Retina (tissue), 1 donor: ENCODE measurements around the gene MAP2K5.
A peak's percentile ranks its signal among the peaks of the same experiment; 100 is the strongest.

Source experiments
- DNase-seq: peaks from one replicate; pipeline ENCODE4 v3.0.0-alpha.2; 2016

The MAP2K5 gene

DNA sequence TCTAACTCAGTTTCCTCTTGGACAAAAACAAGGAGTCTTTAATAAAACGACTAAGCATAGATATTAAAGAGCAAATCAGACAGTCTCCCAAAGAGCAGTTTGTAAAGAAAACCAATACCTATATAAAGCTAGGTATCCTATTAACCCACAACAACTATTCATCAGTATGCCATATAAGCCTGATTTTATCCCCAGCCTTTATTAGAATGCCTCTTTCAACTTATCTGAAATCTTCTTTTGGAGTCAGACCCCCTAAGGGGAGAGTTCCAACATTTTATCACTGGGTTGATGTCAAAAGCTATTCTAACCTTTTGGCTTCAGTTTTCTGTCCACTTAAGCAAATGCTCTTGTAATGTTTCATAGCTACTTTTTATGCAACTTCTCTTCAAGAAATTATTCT, 17.8 kb downstream of the MAP2K5 start:
- DNase-seq, result no peak

GRCh38 chr15:67563092-67563491, 20.6 kb downstream of the MAP2K5 start:
- no peak for DNase-seq

DNA sequence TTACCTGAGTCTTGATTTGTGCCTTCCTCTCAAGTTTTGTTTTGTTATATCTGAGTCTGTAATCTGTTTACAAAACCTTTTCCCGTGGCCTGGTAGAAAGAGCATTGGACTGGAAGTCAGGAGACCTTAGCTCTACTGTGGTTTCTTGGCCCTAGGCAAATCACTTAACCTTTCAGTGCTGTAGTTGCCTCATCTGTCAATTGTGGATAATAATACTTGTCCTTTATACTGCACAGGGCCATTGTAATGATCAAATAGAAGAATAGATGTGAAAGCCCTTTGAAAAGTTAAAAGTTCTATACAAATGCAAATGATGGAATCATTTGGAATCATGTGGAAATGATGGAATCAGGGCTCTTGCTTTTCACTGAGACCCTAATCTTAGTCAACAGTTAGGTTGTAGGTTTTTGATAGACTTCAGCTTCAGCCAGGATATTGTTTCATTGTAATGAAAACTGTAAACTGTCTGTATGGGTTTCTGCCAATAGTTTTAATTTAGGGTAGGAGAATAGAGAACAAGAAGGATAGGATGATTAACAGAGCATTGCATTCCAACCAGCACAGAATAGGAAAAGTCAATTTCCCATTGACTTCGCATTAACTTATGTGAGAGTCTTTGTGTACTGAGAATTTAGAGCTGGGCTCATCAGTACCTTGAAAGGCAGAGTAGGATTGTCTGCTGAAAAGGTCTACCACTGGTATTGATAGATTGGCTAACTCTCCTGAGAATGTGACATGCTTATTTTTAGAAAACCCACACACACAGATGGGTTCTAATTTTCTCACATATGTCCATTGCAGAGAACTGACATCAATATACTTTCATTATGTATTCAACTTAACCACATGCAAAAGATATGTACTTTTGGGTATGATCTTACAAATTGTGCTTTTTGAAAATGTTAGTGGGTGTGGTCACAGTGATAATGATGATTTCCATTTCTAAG, 21.8 kb downstream of the MAP2K5 start:
- DNase-seq, result no peak

GRCh38 chr15:67564968-67565345, 22.5 kb downstream of the MAP2K5 start:
- no peak for DNase-seq

GRCh38 chr15:67569668-67570067, 27.2 kb downstream of the MAP2K5 start:
- no peak for DNase-seq

DNA sequence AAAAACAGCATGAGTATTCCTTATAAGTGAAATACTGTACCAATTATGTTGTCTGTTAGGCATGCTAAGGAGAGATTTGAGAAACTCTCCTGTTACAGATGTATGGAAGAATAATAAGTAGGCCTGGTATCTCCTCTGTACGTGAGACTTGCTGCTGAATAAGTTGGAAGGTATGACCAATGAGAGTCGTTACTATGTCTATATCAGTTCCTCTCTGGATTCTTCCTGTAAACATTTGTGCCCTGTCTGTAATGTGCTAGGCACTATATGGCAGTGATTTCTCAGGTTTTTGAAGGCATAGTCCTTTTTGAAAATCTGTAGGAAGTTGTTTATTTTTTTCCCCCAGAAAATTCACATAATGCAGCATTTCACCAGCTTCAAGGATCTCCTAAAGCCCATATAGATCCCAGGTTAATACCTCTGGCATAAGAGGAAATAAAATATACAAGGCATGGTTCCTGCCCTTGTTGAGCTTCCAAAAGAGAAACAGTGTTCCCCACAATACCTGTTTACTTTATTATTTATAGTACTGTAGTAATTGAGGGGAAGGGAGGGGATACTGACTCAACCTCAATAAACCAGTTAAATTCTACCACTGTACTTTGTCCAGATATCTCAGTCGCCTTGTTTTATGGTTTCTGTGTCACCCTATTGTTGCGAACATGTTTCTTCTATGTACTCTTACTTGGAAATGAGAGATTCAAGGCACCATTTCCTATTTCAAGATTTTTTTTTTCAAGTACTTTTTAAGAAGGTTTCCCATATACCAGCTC, 28.6 kb downstream of the MAP2K5 start:
- DNase-seq, result no peak

GRCh38 chr15:67571648-67572415, 29.3 kb downstream of the MAP2K5 start:
- no peak for DNase-seq

GRCh38 chr15:67573194-67573593, 30.7 kb downstream of the MAP2K5 start:
- DNase-seq, result no peak

DNA sequence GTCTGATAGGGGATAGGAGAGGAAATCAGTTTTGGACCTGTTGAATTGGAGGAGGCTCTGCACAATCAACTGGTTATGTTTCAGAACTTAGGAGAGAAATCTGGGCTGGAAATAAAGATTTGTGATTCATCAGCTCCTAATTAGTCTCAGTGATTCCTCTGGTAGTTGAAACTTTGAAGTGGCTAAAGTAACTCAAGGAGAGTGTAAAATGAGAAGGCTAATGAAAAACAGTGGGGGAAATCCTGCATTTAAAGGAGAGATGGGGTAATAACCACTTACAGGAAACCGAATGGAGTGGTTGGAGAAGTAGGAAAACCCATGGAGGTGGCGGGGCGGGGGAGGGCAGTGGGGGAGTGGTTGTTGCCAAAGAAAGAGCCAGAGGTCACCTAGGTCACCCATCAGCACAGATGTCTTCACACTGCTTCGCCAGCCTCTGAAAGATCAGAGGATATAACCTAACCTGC, 32.6 kb downstream of the MAP2K5 start:
- no peak for DNase-seq

- DNase-seq, result no peak
These were observed 35.6 kb downstream of the MAP2K5 start for GRCh38 chr15:67578020-67578600.

- no peak for DNase-seq
These were observed 36.7 kb downstream of the MAP2K5 start for GRCh38 chr15:67579164-67579563.

- DNase-seq, result no peak
These were observed 37.5 kb downstream of the MAP2K5 start for GRCh38 chr15:67579967-67580366.

GRCh38 chr15:67584157-67584556, 41.7 kb downstream of the MAP2K5 start:
- no peak for DNase-seq

DNA sequence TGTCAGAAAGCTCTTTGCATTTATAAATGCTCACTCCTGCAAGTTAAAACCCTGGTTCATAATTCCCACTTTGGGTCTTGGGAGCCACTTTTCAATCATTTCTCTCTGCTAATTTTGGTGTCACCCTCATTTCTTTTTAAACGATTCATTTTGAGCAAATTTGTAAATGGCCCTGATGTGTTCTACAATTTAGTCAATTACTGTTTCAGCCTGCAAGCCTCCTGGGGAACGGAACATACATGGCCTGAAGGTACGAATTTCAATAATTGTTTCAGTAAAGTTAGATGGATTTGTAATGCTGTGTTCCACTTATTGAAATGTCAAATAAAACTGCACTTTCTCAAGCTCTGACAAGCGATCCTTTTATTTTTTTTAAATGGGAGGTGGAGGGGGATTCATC, 43.2 kb downstream of the MAP2K5 start:
- DNase-seq, result no peak

DNA sequence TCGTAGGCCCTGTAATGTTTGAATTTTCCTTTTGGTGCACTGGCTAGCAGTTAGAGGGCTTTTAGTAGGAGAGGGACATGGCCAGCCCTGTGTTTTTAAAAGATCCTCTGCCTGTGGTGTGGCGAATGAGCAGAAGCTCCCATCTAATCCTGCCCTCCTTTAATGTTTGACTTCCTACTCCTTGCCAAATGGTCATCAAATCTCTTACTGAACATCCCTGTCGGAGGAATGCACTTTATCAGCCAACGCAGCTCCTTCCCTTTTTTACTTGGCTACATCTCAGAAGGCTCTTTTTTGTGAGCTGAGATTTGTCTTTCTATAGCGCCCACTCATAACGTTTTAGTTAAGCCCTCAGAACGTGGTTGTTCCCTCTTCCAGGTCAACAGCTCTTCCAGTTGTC, 44.8 kb downstream of the MAP2K5 start:
- DNase-seq, result no peak

DNA sequence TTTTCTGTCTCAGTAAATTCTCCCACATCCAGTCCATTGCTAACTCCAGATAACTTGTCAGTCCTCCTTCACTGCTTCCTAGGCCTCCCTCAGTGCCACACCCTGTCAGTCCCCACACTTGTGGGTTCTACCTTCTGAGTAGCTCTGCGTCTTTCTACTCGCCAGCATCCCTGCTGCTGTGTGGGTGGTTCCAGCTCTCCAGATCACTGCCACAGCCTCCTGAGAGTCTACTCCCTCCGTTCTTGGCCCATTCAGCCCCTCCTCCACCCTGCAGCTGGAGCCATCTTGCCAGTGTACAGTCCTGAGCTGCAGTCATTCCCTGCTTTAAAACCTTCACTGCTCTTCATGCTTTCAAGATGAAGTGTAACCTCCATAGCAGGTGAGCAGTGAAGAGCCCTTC, 45.3 kb downstream of the MAP2K5 start:
- no peak for DNase-seq

GRCh38 chr15:67590191-67590590, 47.7 kb downstream of the MAP2K5 start:
- no peak for DNase-seq

DNA sequence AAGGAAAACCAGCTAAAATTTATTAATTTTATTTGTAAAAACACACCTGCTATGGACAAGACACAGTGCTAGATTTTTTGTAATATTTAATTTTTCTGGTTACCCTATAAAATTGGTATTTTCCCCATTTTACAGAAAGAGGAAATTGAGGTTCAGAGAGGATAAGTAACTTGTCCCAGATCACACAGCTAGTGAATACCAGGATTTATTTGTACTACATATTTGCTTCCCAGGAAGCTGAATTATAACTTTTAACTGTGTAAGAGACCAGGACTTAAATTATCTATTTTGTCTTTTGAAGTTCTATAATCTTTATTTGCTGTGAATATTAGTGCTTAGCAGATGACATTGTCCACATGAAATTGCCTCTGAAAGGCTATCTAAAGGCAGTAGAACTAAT, 49.7 kb downstream of the MAP2K5 start:
- no peak for DNase-seq

- DNase-seq, result peak; percentile 53
These were observed 51.1 kb downstream of the MAP2K5 start for GRCh38 chr15:67593562-67593961.

GRCh38 chr15:67594770-67595169, 52.3 kb downstream of the MAP2K5 start:
- no peak for DNase-seq

DNA sequence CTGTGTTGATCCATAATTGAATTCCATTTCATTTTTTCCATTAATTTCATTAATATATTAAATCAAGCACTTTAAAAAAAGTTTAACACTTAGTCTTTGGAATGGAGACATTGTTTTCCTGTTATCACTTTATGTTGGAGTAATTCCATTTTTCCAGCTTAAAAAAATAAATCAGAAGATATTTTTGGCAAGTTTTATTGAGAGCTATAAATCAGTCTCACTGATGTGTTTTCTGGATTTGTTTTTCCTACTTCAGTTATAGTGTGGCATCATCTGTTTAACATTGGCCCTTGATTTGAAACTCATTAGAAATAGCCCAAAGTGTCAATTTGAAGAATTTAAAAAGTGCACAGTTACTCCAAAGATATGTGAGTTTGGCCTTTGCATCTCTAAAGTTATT, 53.1 kb downstream of the MAP2K5 start:
- no peak for DNase-seq

GRCh38 chr15:67601073-67601472, 58.6 kb downstream of the MAP2K5 start:
- DNase-seq, result no peak

- DNase-seq, result no peak
These were observed 60.6 kb downstream of the MAP2K5 start for GRCh38 chr15:67603063-67603462.
